ENCODE data around the gene PTPN20.

The PTPN20 gene

DNA sequence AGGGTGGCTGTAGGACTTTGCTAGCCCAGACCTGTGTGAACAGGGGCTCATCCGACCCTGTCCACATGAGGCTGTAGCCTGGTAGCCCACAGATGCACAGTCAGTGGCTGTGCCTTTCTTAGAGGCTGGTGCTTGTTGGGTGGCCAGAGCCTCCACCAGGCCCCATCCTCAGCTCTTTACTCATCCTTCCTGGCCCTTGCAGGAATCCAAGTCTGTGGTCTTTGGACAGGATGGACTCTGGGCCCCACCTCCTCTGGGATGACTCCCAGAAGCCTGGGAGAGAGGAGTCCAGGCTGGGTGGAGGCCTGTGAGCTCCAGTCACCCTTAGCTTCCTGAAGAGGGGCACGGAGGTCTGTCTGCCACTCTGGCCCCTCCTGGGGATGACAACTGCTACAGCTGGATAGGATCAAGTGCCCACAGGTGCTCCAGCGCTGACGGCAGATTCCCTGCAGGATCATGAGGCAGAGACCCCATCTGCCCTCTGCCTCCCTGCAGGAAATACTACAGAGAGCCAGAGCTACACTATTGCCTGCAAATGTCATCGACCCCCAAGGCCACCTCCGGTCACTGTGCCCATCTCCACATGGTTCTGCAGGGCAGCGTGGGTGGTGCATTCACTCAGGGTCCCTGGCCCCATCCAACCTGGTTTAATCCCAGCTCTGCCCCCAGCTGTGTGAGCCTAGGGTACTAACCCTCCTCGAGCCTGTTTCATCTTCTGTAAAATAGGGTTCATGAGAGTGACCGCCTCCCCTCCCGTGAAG is 114.5 kb downstream of the PTPN20 start:
- TF ChIP-seq TAF1 (IDR thresholded peaks at IDR 0.05; ENCODE audit: low read depth) (no peak), TCF12 (IDR thresholded peaks at IDR 0.05; ENCODE audit: low read depth) (no peak)

DNA sequence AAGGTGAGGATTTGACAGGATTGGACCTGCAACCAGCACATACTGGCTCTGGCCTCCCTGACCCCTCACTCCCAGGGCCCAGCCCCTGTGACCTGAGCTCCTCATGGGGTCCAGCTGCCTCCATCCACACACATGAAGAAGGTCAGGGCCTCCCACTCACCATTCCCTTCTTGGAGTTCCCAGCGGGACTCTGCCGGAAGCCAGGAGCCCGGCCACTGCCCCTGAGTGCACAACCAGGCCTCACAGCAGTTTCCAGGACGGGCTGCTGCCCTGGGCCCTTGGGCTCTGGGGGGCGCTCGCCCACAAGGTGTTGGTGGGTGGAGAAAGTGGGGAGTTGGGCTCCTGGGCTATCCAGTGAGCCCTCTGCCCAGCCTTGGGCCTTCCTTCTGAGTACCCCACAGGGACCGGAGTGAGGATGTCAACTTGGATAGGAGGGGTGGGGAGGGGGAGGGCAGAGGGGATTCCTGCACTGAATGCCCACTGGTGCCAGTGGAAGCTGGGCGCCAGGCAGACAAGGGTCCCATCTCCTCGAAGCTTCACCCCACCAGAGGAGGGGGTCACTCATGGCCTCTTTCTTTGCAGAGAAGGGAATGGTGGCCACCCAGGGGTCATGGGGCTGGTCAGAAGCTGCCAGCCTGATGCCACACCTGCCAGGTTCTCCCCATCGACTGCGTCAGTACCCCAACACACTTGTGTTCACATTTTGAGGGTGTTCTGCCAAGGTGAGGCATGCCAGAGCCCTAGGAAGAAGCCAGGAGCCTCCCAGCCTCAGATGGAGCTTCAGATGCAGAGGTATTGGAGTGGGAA is 115.3 kb downstream of the PTPN20 start:
- TF ChIP-seq FOXM1 (IDR thresholded peaks at IDR 0.05; ENCODE audit: borderline replicate concordance, low read depth) (no peak), TAF1 (IDR thresholded peaks at IDR 0.05; ENCODE audit: low read depth) (no peak), YY1 (IDR thresholded peaks at IDR 0.05; ENCODE audit: low read depth) (no peak), NFIC (IDR thresholded peaks at IDR 0.05) (no peak), CREB1 (IDR thresholded peaks at IDR 0.05; ENCODE audit: low read depth) (no peak), EP300 (IDR thresholded peaks at IDR 0.05; ENCODE audit: borderline replicate concordance) (no peak), CEBPB (IDR thresholded peaks at IDR 0.05) (no peak), TEAD4 (IDR thresholded peaks at IDR 0.05) (no peak), TCF12 (IDR thresholded peaks at IDR 0.05; ENCODE audit: low read depth) (no peak), EGR1 (IDR thresholded peaks at IDR 0.05) (no peak), RAD21 (IDR thresholded peaks at IDR 0.05; ENCODE audit: low read depth) (no peak), ZBTB7A (IDR thresholded peaks at IDR 0.05; ENCODE audit: low read depth) (no peak)
- TF ChIP-seq, protein P1, sequence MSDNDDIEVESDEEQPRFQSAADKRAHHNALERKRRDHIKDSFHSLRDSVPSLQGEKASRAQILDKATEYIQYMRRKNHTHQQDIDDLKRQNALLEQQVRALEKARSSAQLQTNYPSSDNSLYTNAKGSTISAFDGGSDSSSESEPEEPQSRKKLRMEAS (IDR thresholded peaks at IDR 0.05): no peak
- TF ChIP-seq, protein P2, sequence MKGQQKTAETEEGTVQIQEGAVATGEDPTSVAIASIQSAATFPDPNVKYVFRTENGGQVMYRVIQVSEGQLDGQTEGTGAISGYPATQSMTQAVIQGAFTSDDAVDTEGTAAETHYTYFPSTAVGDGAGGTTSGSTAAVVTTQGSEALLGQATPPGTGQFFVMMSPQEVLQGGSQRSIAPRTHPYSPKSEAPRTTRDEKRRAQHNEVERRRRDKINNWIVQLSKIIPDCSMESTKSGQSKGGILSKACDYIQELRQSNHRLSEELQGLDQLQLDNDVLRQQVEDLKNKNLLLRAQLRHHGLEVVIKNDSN (IDR thresholded peaks at IDR 0.05): no peak
- TF ChIP-seq, protein P3, sequence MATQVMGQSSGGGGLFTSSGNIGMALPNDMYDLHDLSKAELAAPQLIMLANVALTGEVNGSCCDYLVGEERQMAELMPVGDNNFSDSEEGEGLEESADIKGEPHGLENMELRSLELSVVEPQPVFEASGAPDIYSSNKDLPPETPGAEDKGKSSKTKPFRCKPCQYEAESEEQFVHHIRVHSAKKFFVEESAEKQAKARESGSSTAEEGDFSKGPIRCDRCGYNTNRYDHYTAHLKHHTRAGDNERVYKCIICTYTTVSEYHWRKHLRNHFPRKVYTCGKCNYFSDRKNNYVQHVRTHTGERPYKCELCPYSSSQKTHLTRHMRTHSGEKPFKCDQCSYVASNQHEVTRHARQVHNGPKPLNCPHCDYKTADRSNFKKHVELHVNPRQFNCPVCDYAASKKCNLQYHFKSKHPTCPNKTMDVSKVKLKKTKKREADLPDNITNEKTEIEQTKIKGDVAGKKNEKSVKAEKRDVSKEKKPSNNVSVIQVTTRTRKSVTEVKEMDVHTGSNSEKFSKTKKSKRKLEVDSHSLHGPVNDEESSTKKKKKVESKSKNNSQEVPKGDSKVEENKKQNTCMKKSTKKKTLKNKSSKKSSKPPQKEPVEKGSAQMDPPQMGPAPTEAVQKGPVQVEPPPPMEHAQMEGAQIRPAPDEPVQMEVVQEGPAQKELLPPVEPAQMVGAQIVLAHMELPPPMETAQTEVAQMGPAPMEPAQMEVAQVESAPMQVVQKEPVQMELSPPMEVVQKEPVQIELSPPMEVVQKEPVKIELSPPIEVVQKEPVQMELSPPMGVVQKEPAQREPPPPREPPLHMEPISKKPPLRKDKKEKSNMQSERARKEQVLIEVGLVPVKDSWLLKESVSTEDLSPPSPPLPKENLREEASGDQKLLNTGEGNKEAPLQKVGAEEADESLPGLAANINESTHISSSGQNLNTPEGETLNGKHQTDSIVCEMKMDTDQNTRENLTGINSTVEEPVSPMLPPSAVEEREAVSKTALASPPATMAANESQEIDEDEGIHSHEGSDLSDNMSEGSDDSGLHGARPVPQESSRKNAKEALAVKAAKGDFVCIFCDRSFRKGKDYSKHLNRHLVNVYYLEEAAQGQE (IDR thresholded peaks at IDR 0.05; ENCODE audit: low read depth): no peak

DNA sequence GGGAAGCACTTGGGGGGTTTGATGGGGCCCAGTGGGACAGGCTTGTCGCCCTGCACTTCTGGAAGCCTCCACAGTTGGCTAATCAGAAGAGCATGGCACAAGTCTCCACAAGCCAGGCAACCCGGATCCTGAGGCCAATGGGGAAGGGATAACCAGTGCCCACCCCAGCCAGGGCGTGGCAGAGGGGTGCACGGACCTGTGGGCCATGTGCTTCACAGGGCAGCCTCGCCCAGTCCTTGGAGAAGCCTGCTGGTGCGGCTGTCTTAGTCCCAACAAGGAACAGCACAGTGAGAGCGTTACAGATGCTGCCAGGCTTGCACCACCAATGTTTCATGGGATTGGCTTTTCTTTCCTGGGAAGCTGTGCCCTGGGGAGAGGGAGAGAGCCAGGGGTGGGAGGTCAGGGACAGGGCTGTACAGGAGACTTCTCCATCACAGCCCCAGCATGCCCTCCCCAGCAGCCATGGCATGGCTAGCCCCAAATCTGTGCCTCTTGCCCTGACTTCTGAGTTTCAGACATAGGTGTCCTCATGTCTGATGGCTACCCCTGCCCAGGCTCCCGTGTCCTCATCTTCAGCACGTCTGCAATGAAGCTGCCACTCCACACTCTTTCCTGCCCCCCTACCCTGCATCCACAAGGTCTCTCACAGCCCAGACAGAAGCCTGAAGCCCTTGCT is 116.0 kb downstream of the PTPN20 start:
- no peak for TF ChIP-seq YY1 (IDR thresholded peaks at IDR 0.05; ENCODE audit: low read depth)
- TF ChIP-seq, protein P1 (IDR thresholded peaks at IDR 0.05): no peak
- no peak for TF ChIP-seq TAF1 (IDR thresholded peaks at IDR 0.05; ENCODE audit: low read depth)
- TF ChIP-seq, protein P3 (IDR thresholded peaks at IDR 0.05; ENCODE audit: low read depth): no peak
- TF ChIP-seq CEBPB (IDR thresholded peaks at IDR 0.05): no peak

DNA sequence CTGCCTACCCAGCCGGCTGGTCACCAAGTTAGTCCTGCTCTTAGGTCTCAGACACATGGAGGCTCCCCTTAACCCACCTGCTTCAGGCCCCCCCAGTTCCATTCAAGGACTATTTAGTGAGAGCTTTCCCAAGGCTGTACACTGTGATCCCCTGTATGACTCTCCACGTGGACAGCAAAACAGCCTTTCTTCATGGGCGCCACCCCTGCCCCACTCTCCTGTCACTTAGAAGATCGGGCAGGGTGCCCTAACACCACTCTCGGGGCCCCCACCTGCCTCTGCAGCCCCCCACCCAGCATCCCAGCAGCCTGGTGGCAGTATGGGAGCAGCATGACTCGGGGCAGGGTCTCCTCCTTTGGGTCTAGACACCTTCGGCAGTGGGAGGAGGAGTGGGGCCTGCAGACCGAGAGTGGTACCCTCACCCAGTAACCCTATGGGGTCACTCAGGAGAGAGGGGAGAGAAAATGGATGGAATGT is 116.6 kb downstream of the PTPN20 start:
- TF ChIP-seq CEBPB (IDR thresholded peaks at IDR 0.05): no peak
- no peak for TF ChIP-seq TAF1 (IDR thresholded peaks at IDR 0.05; ENCODE audit: low read depth)
- no peak for TF ChIP-seq TEAD4 (IDR thresholded peaks at IDR 0.05)
- no peak for TF ChIP-seq YY1 (IDR thresholded peaks at IDR 0.05; ENCODE audit: low read depth)
- no peak for TF ChIP-seq NFIC (IDR thresholded peaks at IDR 0.05)

DNA sequence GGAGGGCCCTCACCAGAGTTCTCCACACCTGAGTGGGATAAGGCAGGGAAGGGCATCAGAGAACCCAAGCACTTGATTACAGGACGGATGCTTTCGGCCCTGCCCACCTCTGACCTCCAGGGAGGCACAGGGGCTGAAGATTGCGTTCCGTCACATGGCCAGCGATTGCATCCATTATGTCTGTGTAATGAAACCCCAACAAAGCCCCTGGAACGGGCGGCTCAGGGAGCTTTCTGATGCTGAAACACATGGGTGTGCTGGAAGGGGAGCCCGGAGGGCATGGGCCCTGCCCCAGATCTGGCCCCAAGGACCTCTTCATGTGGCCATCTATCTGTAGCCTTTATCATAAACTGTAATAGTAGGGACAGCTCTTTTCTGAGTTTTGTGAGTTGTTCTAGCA is 117.2 kb downstream of the PTPN20 start:
- TF ChIP-seq CEBPB (IDR thresholded peaks at IDR 0.05): no peak
- TF ChIP-seq EP300 (IDR thresholded peaks at IDR 0.05; ENCODE audit: borderline replicate concordance): no peak
- TF ChIP-seq, protein P1 (IDR thresholded peaks at IDR 0.05): no peak

All from Ishikawa (cell line).